AG04450 (cell line): ENCODE measurements around the gene OR10Z1. TPM values are rescaled to one million over a fixed set of nuclear protein-coding genes. Genes with fewer than 3 reads are reported as not detected.

Experiments
- CTCF ChIA-PET: fragments of 300-600, 350-600 bp; formaldehyde crosslinking; extraction: SDS; loops from one replicate; lab custom pipeline; 2022; ENCODE audit warnings: antibody characterized with exemption, inconsistent platforms; lab: Charles Lee
- POLR2A ChIA-PET: fragments of 350-600 bp; formaldehyde crosslinking; extraction: SDS; loops from one replicate; lab custom pipeline; 2021; ENCODE audit warnings: antibody characterized with exemption, inconsistent platforms; lab: Yijun Ruan, JAX
- DNase-seq: peaks from one replicate; pipeline ENCODE4 v3.0.0-alpha.2; 2011; ENCODE audit warnings: low read depth, low spot score
- H3K27ac ChIP-seq: one replicate; pipeline ENCODE4 v1.5.1; 2012; ENCODE audit warnings: low read depth, low read length, control low read depth
- H3K27me3 ChIP-seq: one replicate; pipeline ENCODE4 v1.6.0; 2012; ENCODE audit warnings: low read length; ENCODE audit not compliant: control insufficient read depth, insufficient read depth
- H3K4me3 ChIP-seq: 2 replicates; pipeline ENCODE4 v1.5.1; 2011; ENCODE audit warnings: mild to moderate bottlenecking, low read depth, low read length, control low read depth
- H3K9me3 ChIP-seq: 2 replicates; pipeline ENCODE4 v1.5.1; 2012; ENCODE audit warnings: low read length; ENCODE audit not compliant: control insufficient read depth, insufficient read depth
- CTCF ChIP-seq: IDR thresholded peaks from 2 replicates; pipeline ENCODE4 v1.5.1; 2011; ENCODE audit warnings: low read depth, low read length, control low read depth, inconsistent platforms
- polyA plus RNA-seq: library from polyadenylated mRNA; depleted of rRNA; stranded (reverse); fragments of >200 nt; gene quantifications from 2 replicates; pipeline ENCODE4 v1.2.3, GENCODE V29; 2011; rRNA removed

OR10Z1 gene
- polyA plus RNA-seq, 1 experiment = not detected

DNA sequence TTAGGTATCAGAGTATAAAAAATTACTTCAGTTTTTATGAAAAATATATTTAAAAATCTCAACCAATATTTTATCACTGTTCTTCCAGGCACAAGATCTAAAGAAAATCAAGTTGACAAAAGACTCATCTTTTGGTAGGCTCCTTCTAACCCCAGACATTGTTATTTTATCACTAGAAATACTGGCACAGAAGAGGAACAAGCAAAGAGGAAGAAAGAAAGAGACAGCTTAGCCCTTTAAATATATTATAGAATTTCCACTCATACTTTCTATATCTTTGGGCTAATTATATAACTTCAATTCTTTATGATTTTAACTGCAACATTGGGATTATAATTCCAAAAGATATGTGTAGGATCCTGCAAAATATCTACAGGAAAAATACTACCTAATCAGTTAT is 49.0 kb downstream of the OR10Z1 start:
- Histone ChIP-seq H3K27ac (no peak overlapping the region), H3K27me3 (no peaks in the 10 kb centered on the region), H3K9me3 (no peaks in the 10 kb centered on the region), H3K4me3 (no peak overlapping the region)
- no peak for DNase-seq
- no peak for TF ChIP-seq CTCF
- ChIA-PET POLR2A (no interaction called here), CTCF (no interaction called here)

- no peak for TF ChIP-seq CTCF
- Histone ChIP-seq H3K9me3 (no peaks in the 10 kb centered on the region), H3K27ac (no peak overlapping the region), H3K4me3 (no peak overlapping the region), H3K27me3 (no peaks in the 10 kb centered on the region)
- POLR2A ChIA-PET = no interaction called here
- CTCF ChIA-PET = no interaction called here
- no peak for DNase-seq
Observed at GRCh38 chr1:158654571-158654970, 49.5 kb downstream of the OR10Z1 start.

Other genes starting within 250 kb of the OR10Z1 start
- gene OR10T2, start 205.8 kb upstream of the OR10Z1 start, polyA plus RNA-seq = not detected in 2 replicates
- gene OR10K2, start 179.0 kb upstream of the OR10Z1 start, polyA plus RNA-seq = not detected in 2 replicates
- not detected in 2 replicates for gene OR10K1, start 143.4 kb upstream of the OR10Z1 start, polyA plus RNA-seq
- gene OR10R2, start 133.0 kb upstream of the OR10Z1 start, polyA plus RNA-seq = not detected in 2 replicates
- gene OR6Y1, start 50.9 kb upstream of the OR10Z1 start, polyA plus RNA-seq = not detected in 2 replicates
- gene OR6P1, start 34.7 kb upstream of the OR10Z1 start, polyA plus RNA-seq = not detected in 2 replicates
- gene OR10X1, start 25.4 kb upstream of the OR10Z1 start, polyA plus RNA-seq = not detected in 2 replicates
- gene SPTA1, start 81.4 kb downstream of the OR10Z1 start, polyA plus RNA-seq = 0.01 TPM in 1 of 2 replicates, not detected in the other
- gene OR6K2, start 95.4 kb downstream of the OR10Z1 start, polyA plus RNA-seq = not detected in 2 replicates
- not detected in 2 replicates for gene OR6K3, start 115.5 kb downstream of the OR10Z1 start, polyA plus RNA-seq
- gene OR6K6, start 149.5 kb downstream of the OR10Z1 start, polyA plus RNA-seq = not detected in 2 replicates
- not detected in 2 replicates for gene OR6N1, start 166.9 kb downstream of the OR10Z1 start, polyA plus RNA-seq
- gene OR6N2, start 175.9 kb downstream of the OR10Z1 start, polyA plus RNA-seq = not detected in 2 replicates
- not detected in 2 replicates for gene MNDA, start 226.1 kb downstream of the OR10Z1 start, polyA plus RNA-seq